NCI-H2196 (cell line): ENCODE measurements around the gene SMIM32.

Source experiments
- DNase-seq: peaks from one replicate; lab custom pipeline; 2025; ENCODE audit not compliant: unreplicated experiment; lab: John Stamatoyannopoulos, UW

The SMIM32 gene

DNA sequence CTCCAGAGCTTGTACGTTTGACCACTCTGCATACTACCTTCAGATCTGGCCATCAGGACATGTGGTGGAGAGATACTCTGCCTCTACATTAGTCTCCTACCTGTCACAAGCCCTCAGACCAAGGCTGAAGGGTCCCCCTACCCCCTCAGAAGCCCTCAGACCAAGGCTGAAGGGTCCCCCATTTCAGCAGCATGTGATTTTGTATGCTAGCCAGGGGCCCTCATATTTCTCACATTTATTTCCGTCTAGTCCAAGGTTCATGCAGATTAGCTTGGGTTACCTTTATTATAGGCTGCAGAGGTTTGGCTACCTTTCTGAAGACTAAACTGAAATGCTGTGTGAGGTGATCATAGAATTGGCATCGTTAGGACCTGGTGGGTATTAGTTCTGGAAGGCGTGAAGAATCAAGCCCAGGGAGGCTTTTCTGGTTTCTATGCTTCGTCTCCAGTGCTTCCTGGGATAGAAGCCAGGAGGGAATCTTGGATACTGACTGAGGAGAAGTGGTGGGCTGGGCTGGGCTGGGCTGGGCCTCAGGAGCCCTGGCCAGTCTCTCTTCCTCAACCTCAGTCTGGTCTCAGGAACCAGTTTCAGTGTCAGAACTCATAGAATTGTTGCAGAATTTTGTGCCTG is 2.8 kb downstream of the SMIM32 start:
- no peak for DNase-seq

DNA sequence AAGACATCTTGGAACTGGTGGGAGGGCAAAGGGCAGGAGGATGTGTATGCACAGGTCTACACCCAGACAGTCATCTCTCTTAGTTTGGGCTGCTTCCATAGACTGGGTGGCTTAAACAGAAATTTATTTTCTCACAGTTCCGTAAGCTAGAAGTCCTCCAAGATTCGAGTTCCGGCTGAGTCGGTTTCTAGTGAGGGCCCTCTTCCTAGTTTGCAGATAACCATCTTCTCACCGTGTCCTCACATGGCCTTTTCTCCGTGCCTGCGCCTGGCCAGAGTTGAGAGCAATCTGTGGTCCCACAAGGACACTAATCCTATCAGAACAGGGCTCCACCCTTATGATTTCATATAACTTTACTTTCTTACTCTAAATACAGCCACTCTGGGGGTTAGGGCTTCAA is 4.1 kb downstream of the SMIM32 start:
- DNase-seq: no peak

DNA sequence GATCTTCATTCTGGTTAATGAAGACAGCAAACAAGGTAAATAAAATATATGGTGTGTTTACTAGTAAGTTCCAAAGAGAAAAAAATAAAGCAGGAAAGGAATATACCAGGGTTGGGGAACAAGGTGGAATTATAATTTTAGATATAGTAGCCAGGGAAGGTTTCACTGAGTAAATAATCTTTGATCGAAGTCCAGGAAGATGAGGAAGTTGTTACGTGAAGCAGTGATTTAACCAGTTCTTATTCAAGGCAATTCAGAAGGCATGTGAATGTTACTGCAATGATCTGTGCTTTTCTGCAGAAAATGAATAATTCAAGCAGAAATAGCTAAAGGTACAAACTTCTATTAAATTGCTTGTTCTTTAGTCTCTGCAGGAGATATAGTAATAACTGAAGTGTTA is 6.2 kb downstream of the SMIM32 start:
- no peak for DNase-seq

DNA sequence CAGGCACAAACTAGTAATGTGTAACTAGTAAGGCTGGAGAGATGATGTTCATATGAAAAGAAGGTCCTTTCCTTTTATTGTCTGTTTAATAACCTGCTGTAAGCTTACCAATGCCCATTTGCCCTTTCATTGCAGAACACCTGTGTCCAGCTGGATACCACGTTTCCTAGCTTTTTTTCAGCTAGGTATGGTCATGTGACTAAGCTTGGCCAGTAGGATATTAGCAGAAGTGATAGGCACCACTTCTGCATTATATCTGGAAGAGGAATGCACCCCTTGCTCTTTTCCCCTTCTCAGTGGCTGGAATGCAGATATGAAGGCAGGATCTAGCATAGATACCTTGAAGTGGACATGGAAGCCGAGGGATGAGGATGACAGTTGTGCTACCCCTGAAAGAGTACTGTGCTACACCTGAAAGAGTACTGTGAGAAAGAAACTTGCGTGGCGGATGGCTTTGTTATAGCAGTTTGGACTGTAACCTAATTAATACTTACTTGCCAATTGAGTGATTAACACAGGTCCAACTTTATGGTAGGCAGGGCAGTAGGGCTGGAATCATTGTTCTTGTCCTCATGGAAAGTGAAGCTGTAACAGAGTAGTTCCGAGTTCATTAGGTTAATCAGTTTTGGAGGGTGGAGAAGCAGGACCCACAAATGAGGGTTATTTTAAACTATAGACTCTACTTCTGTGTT is 6.8 kb downstream of the SMIM32 start:
- no peak for DNase-seq

DNA sequence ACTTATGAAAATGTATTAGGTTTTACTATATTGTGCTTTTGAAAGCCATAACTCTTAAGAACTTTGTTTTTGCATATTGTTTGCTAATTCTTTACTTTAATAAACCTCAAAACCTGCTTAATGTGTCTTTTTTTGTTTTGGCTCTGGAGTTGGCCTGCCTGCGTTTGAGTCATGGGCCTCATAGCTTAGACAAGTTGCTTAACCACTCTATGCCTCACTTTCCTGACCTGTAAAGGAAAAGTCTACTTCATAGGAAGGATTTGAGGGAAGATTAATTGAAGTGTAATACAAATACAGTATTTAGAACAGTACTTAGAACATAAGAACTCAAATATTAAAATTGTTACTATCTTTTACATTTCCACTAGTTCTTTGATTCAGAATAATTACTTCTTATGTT is 10.3 kb downstream of the SMIM32 start:
- DNase-seq: no peak

DNA sequence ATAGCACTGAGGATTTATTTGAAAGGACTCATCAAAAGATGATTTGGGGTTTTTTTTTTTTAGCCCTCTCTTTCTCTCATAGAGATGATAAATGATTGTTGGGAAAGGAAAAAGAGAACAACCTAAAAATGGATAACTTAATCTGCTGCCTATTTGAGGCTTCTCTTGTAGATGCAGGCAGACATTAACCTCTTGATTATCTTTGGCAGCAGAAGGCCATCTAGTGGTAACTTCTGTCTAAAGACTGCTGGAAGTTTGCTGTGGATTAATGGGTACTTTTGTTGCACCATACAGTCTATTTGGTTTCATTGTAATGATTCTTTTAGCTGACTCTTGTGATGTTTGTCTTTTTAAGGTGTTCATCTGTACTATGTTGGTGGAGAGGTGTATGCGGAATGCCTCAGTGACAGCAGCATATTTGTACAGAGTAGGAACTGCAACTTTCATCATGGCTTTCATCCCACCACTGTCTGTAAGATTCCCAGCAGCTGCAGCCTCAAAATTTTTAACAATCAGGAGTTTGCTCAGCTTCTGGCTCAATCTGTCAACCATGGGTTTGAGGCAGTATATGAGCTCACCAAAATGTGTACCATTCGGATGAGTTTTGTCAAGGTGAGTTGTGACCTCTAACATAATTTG is 18.8 kb downstream of the SMIM32 start:
- peak; percentile 45 for DNase-seq

DNA sequence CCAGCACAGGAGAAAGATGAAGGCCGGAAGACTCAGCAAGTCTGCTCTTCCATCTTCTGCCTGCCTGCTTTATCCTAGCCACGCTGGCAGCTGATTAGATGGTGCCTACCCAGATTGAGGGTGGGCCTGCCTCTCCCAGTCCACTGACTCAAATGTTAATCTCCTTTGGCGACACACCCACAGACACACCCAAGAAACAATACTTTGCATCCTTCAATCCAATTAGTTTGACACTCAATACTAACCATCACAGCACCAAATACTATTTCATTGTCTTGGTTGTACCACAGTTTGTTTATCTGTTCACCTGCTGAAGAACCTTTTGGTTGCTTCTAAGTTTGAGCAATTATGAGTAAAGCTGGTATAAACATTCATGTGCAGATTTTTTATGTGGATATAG is 23.7 kb downstream of the SMIM32 start:
- DNase-seq: no peak

DNA sequence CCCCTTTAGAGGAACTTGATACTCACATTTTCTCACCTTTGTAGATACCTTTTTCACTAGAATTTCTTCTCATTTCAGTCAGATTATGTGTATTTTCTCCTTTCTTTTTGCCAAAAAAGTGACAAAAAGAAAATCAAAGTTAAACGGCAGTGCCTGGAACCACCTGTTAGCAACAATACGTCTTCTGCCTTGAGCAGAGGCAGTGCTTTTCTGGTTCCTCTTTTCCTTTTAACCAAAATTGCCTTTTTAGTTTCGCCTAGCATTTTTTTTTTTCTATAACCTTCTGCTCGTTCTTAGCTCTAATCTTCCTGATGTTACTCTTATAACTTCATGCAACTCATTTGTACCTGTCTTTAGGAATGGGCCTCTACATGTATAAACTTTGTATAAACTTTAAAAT is 26.1 kb downstream of the SMIM32 start:
- no peak for DNase-seq

DNA sequence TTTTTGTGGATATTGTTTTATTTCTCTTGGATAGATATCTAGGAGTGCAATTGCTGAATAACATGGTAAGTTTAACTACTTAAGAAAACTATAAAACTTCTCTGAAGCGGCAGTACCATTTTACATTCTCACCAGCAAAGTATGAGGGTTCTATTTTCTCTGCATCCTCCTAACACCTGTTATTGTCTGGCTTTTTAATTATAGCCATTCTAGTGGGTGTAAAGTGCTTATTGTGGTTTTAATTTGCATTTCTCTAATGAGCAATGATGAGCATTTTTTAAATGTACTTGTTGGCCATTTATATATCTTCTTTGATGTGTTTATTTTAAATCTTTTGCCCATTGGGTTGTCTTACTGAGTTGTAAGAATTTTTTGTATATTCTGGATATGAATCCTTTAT is 28.7 kb downstream of the SMIM32 start:
- DNase-seq: no peak

DNA sequence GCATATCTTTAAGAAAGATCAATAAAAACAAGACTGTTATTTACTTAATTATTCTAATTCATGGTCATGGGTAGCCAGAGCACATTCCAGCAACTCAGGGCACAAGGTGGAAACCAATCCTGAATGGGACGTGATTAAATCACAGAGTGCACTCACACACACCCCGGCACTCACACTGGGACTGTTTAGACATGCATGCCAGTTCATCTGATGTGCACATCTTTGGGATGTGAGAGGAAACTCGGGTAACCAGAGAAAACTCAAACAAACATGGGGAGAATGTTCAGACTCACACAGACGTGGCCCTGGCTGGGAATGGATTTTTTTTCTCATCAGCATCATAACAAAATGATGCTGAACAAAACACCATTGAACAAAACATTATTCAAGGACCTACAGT is 31.0 kb downstream of the SMIM32 start:
- no peak for DNase-seq

DNA sequence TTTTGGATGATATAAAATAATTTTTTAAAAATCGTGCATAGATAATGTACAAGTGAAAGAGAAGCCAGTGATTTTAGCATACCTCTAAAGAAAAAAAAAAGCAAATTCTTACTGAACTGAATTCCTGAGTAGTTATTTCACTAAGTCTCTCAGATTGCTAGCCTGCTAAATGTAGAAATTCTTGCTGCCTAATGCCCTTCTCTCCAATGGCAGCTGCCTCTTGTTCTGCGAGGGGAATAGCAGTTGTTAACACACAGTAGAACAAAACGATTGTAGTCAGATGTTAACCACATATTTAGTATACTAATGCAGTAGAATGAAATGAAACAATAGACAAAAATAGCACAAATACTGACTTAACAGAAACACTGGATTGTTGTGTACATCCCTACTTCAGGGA is 33.5 kb downstream of the SMIM32 start:
- DNase-seq: no peak

DNA sequence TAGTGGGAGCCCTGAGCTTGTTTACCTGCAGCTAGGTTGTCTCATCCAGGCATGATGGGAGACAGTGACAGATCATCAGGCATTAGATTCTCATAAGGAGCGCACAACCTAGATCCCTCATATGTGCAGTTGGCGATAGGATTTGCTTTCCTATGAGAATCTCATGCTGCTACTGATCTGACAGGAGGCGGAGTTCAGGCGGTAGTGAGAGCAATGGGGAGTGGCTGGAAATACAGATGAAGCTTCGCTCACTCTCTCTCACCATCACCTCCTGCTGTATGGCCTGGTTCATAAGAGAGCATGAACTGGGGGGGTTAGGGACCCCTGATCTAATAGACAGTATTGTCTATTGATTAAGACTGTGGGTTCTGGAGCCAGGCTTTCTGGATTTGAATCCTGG is 35.4 kb downstream of the SMIM32 start:
- DNase-seq: no peak

DNA sequence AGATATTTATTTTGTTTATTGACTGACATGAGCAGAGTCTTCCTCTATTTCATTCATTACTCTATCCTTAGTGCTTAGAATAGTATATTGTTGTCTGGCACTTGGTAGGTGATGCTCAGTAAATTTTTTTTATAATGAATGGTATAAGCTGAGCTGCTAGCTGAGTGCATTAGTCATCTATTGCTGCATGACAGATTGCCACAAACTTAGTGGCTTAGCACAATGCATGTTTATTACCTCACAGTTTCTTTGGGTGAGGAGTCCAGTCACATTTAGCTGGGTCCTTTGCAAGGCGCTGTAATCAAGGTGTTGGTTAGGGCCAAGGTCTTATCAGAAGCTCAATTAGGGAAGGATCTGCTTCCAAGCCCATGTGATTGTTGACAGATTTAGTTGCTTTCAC is 37.2 kb downstream of the SMIM32 start:
- no peak for DNase-seq

DNA sequence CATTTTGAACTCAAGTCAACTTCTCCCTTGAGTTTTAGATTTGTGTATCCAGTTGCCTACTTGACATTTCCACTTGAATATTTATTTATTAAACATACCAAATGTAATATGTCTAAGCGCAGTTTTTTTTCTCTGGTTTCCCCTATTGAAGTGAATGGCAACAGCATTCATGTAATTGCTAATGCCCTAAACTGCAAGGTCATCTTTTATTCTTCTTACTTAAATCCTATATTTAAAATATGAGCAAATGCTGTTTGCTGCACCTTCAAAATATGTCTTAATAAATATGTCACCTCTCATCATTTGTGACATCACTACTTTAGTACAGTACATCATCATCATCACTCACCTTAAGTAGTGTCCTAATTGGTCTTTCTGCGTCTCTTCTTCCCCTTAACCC is 37.9 kb downstream of the SMIM32 start:
- no peak for DNase-seq

DNA sequence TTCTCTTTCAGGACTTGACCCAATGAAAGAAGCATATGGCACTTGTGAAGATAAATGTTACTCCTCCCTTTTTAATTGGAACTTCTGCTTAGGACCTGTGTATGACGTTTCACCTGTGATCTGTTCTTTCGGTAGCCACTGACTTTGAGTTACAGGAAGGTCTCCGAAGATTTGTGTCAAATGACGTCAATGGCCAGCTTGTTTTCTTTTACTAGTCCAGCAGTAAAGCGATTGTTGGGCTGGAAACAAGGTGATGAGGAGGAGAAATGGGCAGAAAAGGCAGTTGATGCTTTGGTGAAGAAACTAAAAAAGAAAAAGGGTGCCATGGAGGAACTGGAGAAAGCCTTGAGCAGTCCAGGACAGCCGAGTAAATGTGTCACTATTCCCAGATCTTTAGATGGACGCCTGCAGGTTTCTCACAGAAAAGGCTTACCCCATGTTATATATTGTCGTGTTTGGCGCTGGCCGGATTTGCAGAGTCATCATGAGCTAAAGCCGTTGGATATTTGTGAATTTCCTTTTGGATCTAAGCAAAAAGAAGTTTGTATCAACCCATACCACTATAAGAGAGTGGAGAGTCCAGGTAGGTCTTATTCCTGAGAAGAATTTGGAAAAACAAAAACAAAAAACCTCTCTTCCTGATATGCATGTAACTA is 39.3 kb downstream of the SMIM32 start:
- DNase-seq: no peak

DNA sequence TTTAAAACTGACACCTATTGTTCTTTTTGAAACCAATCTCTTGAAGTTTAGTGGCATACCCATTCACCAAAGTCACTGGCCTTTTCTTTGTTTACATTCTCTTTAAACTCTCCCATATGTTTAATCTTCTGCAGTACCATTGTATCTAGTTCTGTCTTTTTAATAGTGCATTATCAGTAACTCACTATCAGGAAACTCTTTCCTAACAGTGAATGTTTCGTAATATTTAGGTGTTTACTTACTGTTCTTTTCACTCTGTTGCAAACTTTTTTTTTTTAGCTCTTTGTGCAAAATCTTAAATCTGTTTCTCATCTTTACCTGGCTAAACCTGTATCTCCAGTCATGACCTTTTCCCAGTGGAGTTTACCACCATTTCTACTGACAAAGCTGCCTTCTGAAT is 43.1 kb downstream of the SMIM32 start:
- DNase-seq: no peak

DNA sequence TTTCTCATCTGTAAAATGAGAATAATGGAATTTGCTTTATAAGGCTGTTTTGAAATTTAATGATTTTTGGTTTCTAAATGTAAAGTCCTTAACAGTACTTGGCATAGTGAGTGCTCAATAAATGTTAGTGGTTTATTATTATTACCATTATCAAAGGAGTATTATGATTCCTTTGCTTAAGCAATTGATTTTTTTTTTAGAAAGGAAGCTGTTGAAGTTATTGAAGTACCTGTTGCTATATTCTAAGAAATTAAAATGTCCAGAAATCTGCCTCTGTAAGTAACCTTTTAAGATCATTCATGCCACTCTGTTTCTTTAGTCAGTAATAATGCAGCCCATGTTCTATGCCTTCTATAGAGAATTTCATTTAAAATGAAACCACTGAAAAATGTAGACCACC is 45.3 kb downstream of the SMIM32 start:
- no peak for DNase-seq

DNA sequence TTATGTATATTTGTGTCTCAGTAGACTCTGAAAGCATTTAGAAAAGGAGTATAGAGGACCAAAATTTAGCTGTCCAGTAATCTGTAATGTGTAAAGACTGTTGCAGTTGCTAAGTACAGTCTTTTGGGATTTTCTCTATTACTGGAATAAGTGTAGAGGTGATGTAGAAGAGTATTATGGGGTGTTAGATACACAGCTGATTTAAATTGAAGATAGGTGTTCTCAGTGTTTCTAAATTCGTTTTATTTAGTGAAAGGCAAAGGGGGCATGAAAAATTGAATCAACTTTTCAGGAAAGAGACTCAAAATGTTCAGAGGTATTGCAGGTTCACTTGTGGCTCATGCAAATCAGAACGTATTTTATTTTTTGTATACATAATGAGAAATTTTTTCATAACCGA is 46.8 kb downstream of the SMIM32 start:
- no peak for DNase-seq

DNA sequence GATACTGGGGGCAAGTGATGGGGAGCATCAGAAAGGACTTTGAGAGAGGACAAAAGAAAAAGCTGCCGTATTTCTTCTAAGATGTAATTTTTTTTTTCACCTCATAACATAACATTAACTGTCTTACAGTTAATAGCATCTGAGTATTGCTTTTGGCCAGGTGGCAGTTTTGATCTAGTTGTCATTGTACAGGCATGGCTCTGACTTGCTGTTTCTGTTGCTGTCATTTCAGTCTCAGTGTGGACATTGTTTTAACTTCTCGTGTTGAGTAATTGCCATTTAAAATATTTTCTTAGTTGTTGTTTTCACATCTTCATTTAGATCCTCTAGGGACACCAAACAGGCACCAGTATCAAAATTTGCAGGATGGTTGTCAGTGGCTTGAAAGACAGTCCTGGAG is 47.9 kb downstream of the SMIM32 start:
- no peak for DNase-seq

DNA sequence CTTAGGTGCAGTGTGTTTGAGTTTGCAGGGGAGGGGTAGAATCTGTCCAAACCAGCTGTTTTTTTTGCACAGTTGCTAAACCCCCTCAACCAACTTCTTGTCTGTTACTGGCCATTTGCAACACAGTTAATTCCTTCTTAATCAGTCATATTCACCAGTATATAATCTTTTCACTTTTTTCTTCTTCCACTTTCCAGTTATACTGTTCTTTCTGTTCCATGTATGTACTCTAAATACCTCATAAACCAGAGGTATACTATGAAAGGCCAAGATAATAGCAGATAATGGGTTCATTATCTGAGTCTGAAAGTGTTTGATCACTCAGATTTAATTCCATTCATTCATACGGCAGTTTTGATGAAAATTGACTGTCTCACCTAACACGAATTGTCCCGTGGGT is 49.2 kb downstream of the SMIM32 start:
- no peak for DNase-seq

DNA sequence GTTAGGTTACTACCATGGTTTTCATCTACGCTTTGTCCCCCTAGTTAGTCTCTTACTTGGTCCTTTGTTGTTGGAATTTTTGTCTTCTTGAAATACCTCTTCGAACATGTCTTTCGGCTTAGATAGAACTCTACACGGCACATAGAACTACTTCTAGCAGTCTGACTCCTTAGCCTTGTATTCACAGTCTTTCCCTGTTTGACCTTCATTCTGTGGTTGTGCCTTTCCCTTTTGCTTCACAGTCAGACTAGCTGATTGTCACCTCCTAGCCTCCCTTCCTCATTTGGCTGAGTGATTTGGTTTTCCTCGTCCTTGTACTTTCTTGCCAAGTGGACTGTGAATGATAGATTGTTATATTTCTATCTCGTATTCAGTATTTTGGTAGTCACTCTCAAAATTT is 49.6 kb downstream of the SMIM32 start:
- no peak for DNase-seq

DNA sequence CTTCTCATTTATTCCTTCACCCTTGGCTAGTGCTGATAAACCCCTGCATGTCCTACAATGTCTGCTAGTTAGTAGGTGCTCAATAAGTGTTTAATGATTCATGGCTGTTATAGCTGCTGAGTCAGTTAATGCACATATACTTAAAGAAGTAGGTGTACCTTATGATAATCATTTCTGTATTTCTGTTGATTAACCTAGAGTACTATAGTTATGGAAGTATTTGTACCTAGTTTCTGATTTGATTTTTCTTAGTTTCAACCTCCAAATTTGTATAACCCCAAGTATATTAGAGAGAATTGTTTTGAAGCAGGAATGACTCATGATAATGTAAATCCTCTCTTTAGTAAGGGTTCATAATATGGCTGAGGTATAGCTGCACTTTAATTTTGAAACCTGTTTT is 51.4 kb downstream of the SMIM32 start:
- DNase-seq: no peak
